ENCODE measurements around the gene CYB5R4.

- TF ChIP-seq POLR2A (IDR thresholded peaks at IDR 0.05; ENCODE audit: low read depth, low read length): no peak
- no peak for TF ChIP-seq POLR2AphosphoS5 (IDR thresholded peaks at IDR 0.05; ENCODE audit: low read depth, low read length)
- TF ChIP-seq TAF1 (IDR thresholded peaks at IDR 0.05; ENCODE audit: borderline replicate concordance, low read depth, low read length): no peak
These were observed 15.3 kb upstream of the CYB5R4 start for GRCh38 chr6:83844170-83844569.

All from GM12892 (cell line).